ENCODE results near the gene PALLD. TPM values are rescaled to one million over a fixed set of nuclear protein-coding genes. Genes with fewer than 3 reads are reported as not detected.

Gene PALLD
- polyA plus RNA-seq, 1 donor (not counting 4 experiments of a cell fraction or from before 2014, with no cell fraction given) = 136 TPM

DNA sequence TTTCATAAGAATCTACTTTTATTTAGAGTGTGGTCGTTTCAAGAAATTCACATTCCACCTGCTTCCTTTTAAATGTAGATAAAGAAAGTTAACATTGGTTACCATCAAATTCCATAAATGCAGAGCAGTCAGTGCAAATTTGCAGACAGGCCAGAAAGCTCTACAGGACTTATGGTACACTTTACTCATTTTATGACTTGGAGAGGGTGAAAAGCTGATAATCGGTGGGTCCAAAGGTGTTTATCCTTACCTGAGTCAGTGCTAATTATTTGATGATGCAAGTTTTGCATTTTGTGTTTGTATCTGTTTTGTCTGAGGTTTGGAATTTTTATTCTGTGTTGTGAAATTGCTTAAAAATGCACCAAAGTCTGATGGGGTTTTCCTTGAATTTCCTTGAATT, 193.3 kb downstream of the PALLD start:
- H3K9me3 ChIP-seq (ENCODE audit: control insufficient read depth, low read depth, low read length) = no peaks in the 10 kb centered on the region
- H4K20me1 ChIP-seq (ENCODE audit: control insufficient read depth, extremely low read depth, insufficient read depth, low read length) = no peaks in the 10 kb centered on the region
- dilution Hi-C loops (cut with MboI; ENCODE audit: extremely low pct_ligation_motif_present, low sequenced_read_pairs) = no loop called here

DNA sequence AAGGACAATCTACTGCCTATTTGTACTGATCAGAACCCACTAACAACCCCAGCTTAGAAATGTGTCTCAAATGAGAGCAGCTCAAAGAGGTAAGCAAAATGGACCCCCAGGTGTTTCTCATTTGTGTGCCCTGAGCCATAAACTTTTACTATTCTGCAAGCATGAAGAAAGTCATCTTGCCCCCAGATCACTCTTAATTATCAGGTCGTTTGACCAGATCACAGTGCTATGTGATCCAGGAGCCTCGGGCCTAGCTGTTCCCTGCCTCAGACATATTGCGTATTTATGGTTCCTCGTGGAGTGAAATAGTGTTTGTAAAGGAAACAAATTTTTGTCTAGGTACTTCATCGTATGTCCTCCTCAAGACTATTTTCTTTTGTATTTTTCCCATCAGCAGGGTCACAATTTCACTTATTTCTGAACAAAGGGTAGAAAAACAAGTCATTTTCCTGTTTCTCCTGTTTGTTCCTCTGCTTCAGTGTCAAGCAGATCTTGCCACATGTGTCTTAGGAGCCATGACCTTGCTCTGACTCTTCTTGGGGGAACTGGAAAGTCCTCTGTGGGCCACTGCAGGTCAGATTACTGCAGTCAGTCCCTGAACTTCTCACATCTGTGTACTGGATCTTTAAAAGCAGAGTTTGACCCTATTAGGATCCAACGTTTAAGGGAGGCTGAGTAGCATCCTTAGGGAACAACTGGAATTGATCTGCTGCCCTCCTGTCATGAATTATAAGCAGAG, 194.9 kb downstream of the PALLD start:
- Histone ChIP-seq H3K4me1 (ENCODE audit: control insufficient read depth, extremely low read depth, insufficient read depth, low read length) (peaks cover 9% of the 10 kb centered on the region), H3K4me3 (ENCODE audit: control insufficient read depth in 2 of 3, extremely low read depth in 1 of 3, insufficient read depth in 2 of 3, low read depth in 1 of 3, low read length in 3 of 3) (no peak overlapping the region), H3K79me2 (ENCODE audit: control insufficient read depth, insufficient read depth, low read length) (no peaks in the 10 kb centered on the region), H3K9me1 (ENCODE audit: control insufficient read depth, extremely low read depth, insufficient read depth, low read length) (no peaks in the 10 kb centered on the region), H3K36me3 (ENCODE audit: control insufficient read depth in 2 of 2, extremely low read depth in 1 of 2, insufficient read depth in 2 of 2, low read length in 2 of 2) (no peaks in the 10 kb centered on the region), H4K20me1 (ENCODE audit: control insufficient read depth, extremely low read depth, insufficient read depth, low read length) (no peaks in the 10 kb centered on the region), H2AFZ (ENCODE audit: control insufficient read depth, low read length) (no peak overlapping the region), H3K27ac (ENCODE audit: control insufficient read depth, insufficient read depth, low read length) (no peak overlapping the region), H3K9me3 (ENCODE audit: control insufficient read depth, low read depth, low read length) (no peaks in the 10 kb centered on the region), H3K9ac (ENCODE audit: control insufficient read depth, extremely low read depth, insufficient read depth, low read length) (no peak overlapping the region), H3K4me2 (ENCODE audit: control insufficient read depth, extremely low read depth, insufficient read depth, low read depth, low read length) (no peak overlapping the region), H3K27me3 (ENCODE audit: control insufficient read depth, extremely low read depth, insufficient read depth, low read length) (no peaks in the 10 kb centered on the region)
- no peak for FAIRE-seq
- TF ChIP-seq EZH2 (IDR thresholded peaks at IDR 0.05; ENCODE audit: low read length) = no peak
- TF ChIP-seq, protein P1, sequence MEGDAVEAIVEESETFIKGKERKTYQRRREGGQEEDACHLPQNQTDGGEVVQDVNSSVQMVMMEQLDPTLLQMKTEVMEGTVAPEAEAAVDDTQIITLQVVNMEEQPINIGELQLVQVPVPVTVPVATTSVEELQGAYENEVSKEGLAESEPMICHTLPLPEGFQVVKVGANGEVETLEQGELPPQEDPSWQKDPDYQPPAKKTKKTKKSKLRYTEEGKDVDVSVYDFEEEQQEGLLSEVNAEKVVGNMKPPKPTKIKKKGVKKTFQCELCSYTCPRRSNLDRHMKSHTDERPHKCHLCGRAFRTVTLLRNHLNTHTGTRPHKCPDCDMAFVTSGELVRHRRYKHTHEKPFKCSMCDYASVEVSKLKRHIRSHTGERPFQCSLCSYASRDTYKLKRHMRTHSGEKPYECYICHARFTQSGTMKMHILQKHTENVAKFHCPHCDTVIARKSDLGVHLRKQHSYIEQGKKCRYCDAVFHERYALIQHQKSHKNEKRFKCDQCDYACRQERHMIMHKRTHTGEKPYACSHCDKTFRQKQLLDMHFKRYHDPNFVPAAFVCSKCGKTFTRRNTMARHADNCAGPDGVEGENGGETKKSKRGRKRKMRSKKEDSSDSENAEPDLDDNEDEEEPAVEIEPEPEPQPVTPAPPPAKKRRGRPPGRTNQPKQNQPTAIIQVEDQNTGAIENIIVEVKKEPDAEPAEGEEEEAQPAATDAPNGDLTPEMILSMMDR (optimal IDR thresholded peaks at IDR 0.05 in 1 of 3, IDR thresholded peaks at IDR 0.05 in 1 of 3, conservative IDR thresholded peaks at IDR 0.05 in 1 of 3; ENCODE audit: extremely low read depth in 1 of 3, insufficient read depth in 2 of 3, low read length in 3 of 3) = no peak
- no peak for DNase-seq (ENCODE audit: low read depth, low spot score)
- dilution Hi-C loops (cut with MboI; ENCODE audit: extremely low pct_ligation_motif_present, low sequenced_read_pairs) = no loop called here

More for the DNA sequence above, 193.3 kb downstream of the PALLD start:
- DNase-seq (ENCODE audit: low read depth, low spot score) = no peak
- no peaks in the 10 kb centered on the region for H3K36me3 ChIP-seq (ENCODE audit: control insufficient read depth in 2 of 2, extremely low read depth in 1 of 2, insufficient read depth in 2 of 2, low read length in 2 of 2)
- H2AFZ ChIP-seq (ENCODE audit: control insufficient read depth, low read length) = no peak overlapping the region
- no peaks in the 10 kb centered on the region for H3K79me2 ChIP-seq (ENCODE audit: control insufficient read depth, insufficient read depth, low read length)
- H3K27ac ChIP-seq (ENCODE audit: control insufficient read depth, insufficient read depth, low read length) = no peak overlapping the region
- H3K4me1 ChIP-seq (ENCODE audit: control insufficient read depth, extremely low read depth, insufficient read depth, low read length) = peaks cover 7% of the 10 kb centered on the region
- H3K4me2 ChIP-seq (ENCODE audit: control insufficient read depth, extremely low read depth, insufficient read depth, low read depth, low read length) = no peak overlapping the region
- FAIRE-seq = no peak
- H3K9me1 ChIP-seq (ENCODE audit: control insufficient read depth, extremely low read depth, insufficient read depth, low read length) = no peaks in the 10 kb centered on the region
- TF ChIP-seq, protein P1 (optimal IDR thresholded peaks at IDR 0.05 in 1 of 3, IDR thresholded peaks at IDR 0.05 in 1 of 3, conservative IDR thresholded peaks at IDR 0.05 in 1 of 3; ENCODE audit: extremely low read depth in 1 of 3, insufficient read depth in 2 of 3, low read length in 3 of 3) = no peak
- no peak for TF ChIP-seq EZH2 (IDR thresholded peaks at IDR 0.05; ENCODE audit: low read length)
- no peaks in the 10 kb centered on the region for H3K27me3 ChIP-seq (ENCODE audit: control insufficient read depth, extremely low read depth, insufficient read depth, low read length)
- no peak overlapping the region for H3K9ac ChIP-seq (ENCODE audit: control insufficient read depth, extremely low read depth, insufficient read depth, low read length)
- H3K4me3 ChIP-seq (ENCODE audit: control insufficient read depth in 2 of 3, extremely low read depth in 1 of 3, insufficient read depth in 2 of 3, low read depth in 1 of 3, low read length in 3 of 3) = no peak overlapping the region

Data from keratinocyte (primary cell).